GM18909 (cell line): ENCODE measurements around the gene FAM3D.

Experiments used
- ATAC-seq: cut with Tn5 transposase; IDR thresholded peaks from one replicate; pipeline ENCODE4 v1.9.1; 2021; ENCODE audit warnings: mild to moderate bottlenecking; ENCODE audit not compliant: unreplicated experiment, poor library complexity

The FAM3D gene

DNA sequence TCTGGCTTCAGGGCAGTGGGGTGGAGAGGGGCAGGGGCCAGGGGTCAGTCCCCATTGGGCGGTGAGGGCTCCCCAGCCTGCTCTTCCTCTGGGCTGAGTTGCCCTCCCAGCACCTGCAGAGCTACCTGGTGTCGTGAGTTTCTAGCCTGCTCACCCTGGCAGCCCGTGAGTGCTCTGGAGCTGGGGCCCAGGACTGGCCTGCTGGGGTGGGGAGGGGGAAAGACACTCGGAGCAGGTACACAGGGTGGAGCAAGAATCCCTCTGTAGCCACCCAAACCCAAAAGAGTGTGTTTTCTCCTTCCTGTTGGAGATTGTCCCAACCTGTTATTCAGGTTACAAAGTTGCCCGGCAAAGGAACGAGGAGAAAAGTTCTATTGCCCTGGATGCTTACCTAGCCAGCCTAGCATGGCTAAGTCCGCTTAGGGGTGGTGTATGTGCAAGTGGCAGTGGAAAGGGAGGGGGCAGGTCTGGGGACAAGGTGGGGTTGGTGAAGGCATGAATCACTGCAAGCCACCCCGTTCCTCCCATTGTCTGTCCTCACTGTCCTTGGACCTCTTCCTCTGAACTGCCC, 8.9 kb downstream of the FAM3D start:
- ATAC-seq = no peak

DNA sequence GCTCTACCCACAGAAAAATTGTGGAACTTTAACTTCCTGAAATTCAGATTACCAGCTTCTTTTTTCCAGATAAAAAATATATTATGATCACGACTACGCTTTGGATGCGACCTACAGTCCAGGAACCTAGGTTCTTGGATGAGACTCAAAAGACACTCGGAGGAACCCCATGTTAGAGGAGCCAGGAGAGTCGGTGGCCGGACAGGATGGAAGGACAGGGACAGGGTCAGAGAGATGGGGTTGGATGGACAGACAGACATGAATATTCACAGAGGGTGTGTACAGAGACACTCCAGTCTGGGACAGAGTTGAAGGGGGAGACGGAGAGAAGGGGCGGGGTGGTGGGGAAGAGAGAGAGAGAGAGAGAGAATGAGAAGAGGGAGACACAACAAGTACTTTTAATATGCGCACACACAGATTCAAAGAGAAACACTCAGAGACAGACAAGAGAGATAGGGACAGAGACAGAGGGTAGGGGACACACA, 9.5 kb downstream of the FAM3D start:
- ATAC-seq = no peak

DNA sequence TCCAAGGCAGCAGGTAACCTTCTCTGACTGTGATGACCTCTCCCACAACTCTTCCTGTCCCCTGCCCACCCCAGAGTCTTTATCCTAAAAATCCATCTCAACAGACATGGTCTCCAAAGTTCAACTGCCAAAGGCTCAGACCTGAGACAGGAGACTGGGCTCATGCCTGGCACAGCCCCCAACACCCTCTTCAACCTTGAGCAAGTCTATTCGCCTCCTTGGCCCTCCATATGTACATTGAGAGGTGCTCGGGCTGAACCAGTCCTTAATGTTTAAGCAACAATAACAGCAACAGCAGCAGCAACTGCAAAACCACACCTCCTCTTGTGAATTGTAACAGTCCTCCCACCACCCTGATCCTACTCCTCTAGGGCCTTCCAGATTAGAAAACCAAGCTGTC, 9.9 kb downstream of the FAM3D start:
- no peak for ATAC-seq

DNA sequence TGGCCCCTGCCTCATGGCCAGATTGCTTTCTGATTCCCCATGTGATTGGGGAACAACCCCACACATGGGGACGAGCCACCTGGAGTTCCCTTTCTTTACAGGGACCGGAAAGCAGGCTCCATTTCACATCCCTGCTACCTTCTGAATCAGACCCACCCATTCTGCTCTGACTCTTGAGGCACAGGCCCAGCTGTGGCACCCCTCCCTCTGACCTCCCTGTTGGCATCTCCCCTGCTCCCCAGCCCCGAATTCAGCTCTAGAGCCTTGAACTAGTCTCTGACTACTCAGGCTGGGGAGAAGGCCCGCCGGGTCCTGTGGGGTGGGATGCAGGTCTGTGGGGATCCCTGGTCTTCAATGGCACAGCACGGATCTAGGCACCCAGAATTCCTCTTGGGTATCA, 12.1 kb downstream of the FAM3D start:
- ATAC-seq = no peak

DNA sequence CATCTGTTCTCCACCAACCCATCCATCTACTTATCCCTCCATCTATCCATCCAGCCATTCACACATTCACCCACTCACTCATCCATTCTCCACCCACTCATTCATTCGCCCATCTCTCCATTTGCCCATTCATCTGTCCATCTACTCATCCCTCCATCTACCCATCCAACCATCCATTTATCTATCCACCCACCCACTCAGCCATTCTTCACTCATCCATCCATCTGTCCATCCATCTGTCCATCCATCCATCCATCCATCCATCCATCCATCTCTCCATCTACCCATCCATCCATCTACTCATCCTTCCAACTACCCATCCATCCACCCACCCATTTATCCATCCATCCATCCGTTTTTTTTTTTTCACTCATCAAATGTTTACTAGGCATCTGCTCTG, 13.9 kb downstream of the FAM3D start:
- ATAC-seq = no peak

DNA sequence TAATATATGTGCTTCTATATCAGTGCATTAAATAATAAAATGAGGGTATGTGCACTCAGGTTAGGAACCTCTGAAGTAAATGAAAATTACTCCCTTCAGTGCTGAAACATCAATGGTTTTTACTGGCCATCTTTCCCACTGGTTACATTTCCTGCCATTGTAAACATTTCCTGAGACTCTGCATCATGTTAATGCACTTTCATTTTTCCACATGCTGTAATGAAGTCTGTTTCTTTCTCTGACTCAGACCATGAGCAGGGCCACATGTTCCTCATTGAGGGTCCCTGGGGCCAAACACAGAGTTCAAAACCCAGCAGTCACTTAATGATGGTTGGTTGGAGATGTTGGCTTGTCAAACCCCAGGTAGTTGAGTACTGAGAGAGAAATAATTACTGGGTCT, 15.3 kb downstream of the FAM3D start:
- no peak for ATAC-seq

DNA sequence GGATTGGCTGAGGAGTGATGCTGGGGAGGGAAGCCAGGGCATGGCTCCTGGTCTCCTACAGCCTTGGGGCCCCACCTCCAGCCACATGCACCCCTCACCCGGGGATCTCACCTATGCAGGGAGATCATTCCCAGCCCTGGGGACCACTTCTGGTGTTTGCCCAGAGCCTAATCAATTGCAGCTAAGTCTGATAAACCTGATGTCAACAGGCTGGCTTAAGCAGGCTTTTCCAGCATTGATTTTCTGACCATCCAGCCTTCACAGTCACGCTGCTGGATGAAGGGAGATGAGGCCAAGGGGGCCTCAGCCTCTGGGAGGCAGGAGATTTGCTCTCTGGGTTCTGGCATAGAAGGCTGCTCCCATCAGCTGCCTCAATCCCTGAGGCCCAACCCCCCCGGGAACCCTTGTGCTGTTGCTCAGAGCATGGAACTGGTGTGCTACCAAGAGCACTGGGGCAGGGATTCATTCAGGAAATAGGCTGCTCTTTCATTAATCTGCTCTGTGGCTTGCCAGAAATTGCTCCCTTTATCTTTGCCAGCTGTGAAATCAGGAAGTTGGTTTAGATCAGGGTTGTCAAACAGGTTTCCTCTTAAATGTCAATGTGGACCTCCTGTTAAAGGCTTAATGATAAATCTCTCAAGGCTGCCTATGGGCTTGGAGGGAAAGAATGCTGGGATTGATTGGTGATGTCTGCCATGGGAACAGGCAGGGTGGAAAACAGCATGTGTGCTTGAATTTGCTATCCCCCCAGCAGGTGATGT, 19.0 kb downstream of the FAM3D start:
- ATAC-seq = no peak

DNA sequence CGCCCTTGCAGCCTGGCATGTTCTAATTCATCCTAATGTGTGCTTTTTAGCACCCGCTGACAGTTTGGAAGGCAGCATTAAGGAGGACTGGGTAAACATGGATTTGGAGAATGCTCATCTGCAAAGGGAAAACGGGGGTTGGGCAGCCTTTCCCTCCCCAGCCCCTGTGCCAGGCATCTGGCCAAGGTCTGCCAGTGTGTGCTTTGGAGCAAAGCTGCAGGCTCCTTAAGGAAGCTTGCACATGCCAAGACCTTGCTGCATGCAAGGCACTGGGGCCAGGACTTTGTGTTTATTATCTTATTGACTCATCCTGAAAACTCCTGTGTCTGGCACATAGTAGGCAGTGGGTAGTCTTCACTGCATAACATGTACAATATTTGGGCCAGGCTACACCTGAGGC, 20.1 kb downstream of the FAM3D start:
- ATAC-seq = no peak

DNA sequence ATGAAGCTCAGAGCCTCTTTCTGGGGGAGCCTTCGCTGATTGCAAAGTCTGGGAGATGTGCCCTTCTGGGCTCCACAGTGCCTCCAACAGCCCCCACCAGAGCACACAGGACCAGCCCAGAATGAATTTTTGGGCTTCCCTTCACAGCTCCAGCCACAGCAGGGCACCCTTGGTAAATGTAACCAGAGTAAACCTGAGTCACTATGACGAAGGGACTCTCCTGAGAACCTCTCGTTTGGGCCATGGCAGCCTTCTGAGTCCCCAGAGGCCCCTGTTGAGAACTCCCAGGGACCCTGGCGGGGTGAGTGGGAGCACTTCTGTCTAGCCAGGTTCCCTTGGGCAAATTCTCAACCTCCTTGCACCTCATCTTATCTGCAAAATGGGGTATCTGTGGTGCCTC, 20.8 kb downstream of the FAM3D start:
- no peak for ATAC-seq

DNA sequence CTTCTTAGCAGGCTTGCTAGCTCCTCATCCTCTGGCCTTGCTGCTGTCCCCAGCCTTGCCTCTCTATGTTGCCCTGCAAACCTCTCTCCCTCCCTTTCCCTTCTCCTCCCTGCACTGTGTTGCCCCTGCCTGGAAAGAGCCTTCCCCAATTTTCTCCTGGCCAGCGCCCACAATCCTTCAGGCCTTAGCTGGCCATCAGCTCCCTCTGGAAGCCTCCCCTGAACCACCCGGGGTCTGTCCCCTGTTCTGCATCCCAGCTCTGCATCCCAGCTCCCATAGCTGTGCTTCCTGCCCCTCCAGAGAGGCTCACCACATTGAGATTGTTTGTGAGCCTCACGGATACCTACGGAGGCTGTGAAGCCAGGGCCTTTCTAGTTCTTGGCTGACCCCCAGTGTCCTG, 23.7 kb downstream of the FAM3D start:
- ATAC-seq = no peak

DNA sequence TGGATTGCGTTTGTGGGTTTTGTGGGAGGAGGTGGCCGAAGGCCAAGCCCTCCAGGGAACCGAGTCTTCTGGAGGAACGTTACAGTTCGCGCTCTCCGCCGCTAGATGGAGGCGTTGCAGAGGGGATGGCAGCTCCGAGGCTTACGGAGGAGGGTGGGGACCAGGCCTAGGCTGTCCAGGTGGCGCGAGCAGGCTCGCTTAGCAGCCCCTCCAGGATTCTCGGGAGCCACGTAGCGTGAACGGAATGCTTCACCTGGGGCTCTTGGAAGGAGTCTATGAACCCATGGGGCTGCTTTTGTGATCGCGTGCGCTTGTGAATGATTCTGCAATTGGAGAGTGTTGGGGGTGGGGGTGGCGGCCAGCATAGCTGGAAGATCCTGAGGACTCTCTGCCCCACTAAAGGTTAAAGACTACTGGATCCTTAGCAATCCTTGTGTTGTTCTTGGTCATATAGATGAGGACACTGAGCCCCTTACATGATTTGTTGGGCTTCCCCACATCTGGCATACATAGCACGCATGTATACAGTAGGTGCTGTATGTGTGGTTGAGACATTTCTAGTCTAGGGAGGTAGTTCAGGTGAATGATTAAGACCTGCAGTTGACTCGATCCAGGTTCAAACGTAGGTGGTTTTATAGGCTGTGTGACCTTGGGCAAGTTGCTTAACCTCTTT, 25.7 kb downstream of the FAM3D start:
- peak; percentile 81 for ATAC-seq

DNA sequence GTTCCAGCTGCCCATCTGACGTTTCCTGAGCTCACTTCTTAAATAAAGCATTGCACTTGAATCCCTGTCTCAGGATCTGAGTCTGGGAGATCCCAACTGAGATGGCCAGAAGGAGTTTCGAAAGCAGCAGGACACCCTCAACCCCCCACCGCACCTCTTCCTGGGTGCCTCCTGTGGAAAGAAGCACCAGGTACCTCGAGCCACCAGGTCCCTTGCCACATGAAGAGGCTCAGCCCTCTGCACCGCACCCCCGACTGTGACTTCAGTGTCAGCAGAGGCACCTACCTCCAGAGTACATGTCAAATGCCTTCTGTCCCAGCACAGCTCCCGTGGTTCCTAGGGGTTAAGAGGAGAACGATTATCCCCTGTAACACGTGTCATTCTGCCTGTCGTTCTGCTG, 26.7 kb downstream of the FAM3D start:
- no peak for ATAC-seq

DNA sequence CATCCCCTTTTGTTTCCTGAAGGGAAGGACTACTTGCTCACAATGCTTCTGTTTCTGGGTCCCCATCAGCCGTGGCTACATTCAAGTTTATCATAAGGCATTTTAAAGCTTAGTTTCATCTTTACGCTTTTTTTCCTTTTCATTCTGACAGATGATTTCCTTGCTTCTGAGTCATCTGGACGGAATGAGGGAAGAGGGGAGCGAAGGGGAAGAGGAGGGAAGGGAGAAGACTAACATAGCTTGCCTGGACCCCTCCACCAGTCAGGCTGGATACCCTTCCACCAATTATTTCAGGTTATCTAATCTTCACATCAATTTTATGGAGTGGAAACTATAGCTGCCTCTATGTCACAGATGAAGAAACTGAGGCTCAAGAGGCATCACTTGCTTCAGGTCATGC, 27.6 kb downstream of the FAM3D start:
- no peak for ATAC-seq

DNA sequence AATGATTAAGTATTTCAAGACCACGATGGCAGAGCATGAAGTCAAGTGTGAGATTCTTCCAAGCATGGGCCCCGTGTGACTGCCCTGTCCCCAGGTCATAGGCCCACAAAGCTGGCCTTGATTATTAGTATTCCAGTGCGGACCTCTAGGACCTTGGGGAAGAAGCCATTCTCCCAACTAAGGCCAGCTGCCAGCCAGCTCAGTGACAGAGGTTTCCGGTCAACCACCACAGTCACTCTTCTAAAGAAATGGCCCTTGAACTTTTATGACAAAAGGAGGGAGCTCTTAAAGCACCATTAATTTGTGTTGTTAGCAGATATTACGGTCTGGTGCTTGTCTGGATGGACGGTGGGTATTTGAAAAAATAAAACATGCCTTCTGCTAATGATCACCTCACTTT, 28.0 kb downstream of the FAM3D start:
- no peak for ATAC-seq

DNA sequence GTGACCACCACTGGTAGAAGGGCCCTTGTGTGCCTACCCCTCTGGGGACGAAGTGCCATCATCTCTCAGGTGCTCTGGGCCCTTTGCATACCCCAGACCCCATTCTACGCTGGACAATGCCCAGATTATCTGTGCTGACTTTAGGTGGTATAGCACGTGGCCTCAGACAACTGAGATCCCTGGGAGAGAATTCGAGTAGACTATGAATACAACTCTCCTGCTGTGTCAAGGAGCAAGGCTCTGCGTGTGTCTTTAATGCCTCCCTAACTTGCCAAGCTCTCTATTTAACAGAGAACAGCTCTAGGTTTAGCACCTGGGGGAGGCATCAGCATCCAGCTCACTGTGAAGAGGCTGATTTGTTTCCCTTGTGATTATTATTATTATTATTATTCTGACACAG, 29.1 kb downstream of the FAM3D start:
- ATAC-seq = no peak

DNA sequence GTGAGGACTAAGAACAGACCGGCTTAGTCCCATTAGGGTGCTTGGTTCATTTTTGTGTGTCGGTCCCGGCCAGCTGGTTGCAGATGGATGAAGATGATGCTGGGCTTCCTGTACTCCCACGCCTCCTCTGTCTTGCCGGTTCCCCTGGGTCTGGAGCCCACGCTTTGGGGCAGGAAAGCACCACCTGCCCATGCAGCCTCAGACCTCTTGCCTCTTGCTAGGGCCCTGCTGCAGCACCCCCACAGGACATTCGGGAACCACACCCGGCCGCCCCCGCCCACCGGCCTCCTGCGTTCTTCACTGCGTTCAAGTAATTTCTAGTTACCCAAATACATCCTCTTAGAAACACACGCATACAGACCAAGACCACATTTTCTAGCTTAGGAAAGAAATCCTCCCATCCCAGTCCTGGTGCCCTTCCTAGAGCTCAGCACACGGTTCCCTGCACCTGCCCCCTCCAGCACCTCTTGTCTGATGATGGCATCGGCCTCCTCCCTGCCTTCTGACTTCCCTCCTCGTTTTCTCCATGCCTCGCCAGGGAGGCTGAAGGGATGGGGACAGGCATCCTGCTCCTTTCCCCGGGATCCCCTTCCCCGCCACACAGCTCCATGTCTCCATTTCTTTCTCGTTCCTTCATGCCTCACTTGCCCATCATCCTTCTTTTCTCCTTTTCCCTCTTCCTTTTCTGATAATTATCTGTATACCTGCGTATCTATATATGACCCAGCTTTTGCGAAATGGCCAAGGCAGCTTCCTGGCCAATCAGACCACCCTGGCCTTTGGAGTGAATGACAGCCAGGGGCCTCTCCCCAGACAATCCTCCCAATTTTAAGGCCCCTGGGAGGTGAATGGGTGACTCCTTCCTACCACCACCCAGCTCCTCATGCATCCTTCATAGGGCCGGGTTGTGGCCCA, 30.9 kb downstream of the FAM3D start:
- no peak for ATAC-seq

DNA sequence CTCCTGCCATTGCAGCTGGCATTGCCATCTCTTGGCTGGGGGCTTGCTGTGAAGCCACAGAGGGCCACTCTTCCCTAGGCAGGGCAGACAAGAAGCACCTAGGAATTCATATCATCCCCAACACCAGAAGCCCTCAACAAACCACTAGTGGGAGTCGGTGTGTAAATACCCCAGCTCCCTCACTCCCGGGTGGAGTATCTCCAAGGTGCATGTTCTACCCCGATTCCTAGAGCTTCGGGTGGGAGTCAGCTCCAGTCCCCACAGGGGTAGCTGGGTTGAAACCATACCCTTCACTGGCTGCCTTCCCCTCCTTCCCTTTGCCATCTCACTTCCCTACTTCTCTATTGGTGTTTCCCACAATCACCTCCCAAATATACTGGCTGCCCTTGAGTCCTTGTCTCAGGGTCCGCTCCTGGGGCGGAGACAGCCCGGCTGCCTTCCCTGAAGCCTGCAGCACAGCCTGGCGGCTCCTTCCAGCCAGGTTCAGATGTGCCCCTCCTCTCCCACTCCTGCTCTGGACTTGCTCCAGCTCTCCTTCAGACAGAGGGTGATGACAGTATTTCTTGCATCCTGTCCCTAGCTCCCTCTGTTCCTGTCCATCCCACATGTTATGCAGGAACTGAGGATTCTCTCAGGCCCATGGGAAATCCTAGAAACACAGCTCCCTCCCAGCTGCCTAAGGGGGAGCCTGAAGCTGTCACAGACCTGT, 33.3 kb downstream of the FAM3D start:
- no peak for ATAC-seq

DNA sequence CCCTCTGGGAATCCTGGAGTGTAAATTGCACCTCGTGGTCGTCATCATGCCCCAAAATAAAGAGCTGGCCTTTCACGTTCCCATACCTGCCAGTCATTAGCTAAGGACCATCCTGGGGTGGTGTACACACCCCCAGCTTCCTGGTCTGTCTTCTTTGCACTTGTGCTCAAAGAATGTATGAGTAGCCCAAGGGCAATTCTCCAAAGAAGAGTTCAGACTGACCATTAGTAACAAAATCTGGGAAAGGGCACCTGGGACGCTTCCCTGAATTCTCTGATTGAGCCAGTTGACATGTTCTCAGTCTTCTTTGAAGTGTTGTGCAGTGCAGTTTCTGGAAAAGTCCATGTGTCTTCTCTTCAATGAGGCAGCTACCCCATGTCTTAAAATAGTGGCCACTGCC, 34.8 kb downstream of the FAM3D start:
- no peak for ATAC-seq

DNA sequence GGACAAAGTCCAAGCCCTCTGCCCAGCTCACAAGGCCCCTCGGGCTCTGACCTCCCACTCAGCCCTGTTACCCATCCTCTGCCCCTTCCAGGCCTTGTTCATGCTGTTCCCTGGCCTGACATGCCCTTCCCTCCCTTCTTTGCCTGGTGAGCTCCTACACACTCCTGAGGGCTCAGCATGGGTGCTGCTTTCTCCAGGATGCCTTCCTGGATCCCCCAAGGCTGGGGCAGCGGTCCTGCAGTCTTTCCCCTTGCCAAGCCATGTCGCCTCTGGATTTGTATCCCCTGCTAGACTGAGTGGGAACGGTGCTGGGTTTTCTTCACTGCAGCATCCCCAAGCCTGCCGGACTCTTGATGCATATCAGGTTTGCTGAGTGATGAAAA, 35.9 kb downstream of the FAM3D start:
- no peak for ATAC-seq

DNA sequence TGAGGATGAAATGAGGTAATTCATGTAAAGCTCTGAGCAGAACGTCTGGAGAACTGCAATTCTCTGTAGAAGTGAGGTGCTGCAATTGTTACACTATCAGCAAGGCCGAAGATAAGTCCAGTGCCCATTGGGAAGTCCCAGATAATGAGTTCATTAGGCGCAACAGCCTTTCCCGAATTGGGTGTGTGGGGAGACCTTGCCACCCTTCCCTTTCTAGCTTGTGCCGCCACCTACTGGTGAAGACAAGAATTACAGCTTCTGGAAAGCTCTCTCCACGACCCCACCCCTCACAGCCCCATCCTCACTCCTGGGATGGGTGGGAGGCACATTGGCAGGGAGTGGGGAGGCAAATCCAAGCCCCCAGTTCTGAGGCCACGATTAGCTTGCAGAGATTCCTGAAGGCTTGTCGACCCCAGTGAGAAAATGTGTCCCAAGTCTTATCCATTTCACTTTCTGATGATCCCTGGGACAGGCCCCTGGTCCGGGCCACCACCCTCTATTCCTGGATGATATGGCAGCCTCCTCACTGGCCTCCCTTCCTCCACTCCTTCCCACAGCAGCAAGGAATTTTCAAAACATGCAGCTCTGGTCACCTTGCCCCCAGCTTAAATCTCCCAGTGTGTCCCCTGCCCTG, 36.4 kb downstream of the FAM3D start:
- peak; percentile 65 for ATAC-seq
